ENCODE data around the gene TSPAN5.
"Not testable (repeated sequence)": the region's sequence is repeated elsewhere in the genome, so short reads cannot be mapped to it uniquely, and the experiment has no call there.

The TSPAN5 gene
- total RNA-seq = 9.4 to 29.7 reads per million in 2 donors

DNA sequence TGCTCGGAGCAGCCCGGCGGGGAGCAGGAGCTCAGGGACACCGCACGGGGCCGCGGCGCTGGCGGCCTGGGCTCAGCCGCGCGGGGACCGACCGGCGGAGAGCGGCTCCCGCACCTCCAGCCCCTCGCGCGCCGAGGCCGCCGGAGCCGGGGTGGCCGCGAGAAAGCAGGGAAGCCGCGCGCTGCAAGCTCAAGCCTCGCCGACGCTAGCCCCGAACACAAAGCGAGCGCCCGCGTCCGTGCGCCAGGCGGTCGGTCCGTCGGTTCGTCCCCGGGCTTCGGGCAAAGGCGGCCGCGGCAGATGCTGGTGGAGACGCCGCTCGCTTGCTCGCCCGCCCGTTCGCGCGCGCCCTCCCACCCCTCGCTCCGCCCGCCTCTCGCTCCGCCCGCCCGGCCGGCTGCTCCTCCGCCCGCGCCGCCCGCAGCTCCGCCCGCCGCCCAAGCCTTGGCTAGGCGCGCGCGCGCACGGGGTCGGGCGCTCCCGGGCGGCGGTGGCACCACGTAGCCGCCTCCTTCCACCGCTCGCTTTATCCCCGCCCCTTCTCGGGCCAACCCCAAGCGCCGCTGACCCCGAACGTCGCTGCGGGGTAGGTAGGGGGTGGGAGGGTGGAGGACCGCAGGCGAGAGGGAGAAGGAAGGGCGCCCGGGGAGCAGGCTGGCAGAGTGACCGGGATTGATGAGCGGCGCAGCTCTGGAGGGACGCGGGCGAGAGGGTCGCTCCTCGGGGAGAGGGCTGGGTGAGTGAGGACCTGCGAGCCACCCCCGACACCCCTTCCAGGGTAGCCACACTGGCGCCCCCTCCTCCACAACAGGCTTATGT lies at the start of gene TSPAN5:
TSPAN5 (minus strand) TSS at position 325 of the 819 bp plus-strand sequence.
- DNase-seq = peak; percentile 76

DNA sequence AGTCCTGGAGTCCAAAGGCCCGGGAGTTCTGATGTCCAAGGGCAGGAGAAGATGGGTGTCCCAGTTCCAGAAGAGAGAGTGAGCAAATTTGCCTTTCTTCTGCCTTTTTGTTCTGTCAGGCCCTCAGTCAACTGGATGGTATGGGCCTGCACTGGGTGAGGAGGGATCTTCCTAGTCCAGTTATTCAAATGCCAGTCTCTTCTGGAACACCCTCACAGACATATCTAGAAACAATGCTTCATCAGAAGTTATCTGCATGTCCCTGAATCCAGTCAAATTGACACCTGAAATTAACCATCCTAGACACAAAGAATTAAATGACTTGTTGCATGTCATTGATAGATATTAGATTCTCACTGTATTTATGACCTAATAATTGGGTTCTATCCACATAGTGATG lies 48.5 kb upstream of the TSPAN5 start:
- DNase-seq = no peak

DNA sequence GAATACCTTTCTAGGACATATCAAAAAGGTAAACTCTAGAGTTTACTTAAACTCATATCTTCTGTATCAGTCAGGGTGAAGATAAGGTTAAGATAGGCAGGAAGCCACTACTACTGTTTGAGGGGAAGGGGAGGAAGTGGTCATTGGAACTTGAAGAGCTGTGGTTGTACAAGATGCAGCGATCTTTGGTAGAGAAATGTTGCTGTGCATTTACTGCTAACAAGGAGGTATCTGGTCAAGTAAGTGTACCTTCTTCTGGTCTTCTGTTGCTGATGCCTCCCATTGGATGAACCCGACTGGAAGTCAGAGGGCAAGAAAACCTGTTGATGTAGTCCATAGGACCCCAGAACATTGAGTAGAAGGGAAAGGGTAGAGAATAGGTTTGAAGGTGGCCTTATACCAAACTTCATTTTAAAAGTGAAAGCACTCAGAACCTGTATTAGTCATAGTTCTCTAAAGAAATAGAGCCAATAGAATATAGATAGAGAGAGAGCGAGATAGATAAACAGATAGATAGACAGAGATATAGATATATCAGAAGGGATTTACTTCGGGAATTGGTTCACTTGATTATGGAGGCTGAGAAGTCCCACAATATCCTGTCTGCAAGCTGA lies 47.9 kb upstream of the TSPAN5 start:
- DNase-seq = peak; percentile 4

DNA sequence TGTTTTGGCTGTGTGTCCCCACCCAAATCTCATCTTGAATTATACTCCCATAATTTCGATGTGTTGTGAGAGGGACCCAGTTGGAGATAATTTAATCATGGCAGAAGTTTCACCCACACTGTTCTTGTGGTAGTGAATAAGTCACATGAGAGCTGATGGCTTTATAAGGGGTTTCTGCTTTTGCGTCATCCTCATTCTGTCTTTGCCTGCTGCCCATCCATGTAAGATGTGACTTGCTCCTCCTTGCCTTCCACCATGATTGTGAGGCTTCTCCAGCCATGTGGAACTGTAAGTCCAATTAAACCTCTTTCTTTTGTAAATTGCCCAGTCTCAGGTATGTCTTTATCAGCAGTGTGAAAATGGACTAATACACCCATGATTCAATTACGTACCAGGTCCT lies 47.2 kb upstream of the TSPAN5 start:
- DNase-seq = not testable (repeated sequence)

DNA sequence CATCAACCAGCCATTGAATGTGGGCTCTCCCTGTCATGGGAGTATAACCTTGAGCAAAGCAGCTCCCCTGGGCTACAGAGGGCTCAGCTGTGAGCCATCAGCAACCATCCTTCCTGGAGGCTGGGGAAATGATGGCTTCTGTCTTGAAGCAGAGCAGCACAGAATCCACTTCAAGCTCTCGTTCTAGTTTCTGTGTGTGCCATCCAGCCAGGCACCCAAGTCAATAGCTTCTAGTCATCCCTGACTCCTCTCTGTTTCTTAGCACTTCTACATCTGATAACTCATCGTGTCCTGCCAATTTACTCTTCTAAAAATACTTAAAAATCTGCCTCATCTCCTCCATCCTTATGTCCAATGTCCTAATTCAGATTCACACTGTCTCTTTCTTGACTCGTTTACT lies 42.2 kb upstream of the TSPAN5 start:
- no peak for DNase-seq

DNA sequence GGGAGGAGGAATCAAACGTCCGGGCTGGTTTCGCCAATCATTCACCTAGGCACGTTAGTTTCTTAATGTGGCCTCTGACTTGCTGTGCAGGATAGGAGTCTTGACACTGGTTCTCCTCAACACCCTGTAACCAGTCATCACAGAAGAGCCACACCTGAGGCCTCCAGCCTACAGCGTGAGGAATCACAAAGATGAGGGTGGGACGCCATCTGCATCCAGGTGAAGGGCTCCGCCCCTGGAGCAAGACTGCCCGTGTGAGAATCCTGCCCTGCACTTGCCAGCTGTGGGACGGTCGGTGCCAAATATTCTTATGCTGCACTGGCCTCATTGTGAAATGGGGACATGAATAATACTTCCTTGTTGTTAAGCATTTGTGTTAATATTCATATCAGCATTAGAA lies 35.7 kb upstream of the TSPAN5 start:
- DNase-seq = no peak

DNA sequence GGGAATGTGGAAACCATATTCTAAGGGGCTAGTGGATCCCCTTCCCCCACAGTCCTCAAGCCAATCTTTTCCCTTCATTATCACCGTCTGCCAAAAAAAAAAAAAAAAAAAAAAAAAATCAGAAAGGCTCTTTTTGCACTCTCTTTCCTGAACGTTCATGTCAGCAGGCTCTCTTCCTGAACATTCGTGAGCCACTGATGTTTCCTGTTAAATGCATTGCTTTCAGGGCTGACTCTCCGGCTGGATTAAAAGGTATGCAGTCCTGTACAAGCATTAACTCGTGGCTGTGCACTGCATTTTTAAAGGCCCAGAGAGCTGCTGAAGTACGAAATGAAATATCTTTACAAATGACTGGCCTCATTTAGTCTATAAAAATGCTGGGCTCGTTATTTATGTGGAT lies 34.0 kb upstream of the TSPAN5 start:
- no peak for DNase-seq

DNA sequence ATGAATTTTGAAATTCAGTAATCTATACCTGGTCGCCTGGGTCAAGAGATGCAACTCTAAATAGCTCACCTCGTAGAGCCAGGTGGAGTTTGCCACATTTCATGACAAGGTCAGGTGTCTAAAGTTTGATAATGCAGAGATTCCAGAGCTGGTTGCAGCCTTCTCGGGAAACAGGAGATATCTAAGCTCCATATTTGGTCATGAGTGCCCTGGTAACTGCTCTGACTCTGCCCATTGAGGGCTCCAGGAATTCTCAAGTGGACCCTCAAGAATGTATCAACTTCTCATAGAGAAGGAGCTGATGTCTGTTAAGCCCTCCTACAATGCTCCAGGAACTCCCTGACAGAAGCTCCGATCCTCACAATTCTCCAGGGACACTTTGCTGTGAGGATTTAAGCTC lies 33.2 kb upstream of the TSPAN5 start:
- DNase-seq = no peak

DNA sequence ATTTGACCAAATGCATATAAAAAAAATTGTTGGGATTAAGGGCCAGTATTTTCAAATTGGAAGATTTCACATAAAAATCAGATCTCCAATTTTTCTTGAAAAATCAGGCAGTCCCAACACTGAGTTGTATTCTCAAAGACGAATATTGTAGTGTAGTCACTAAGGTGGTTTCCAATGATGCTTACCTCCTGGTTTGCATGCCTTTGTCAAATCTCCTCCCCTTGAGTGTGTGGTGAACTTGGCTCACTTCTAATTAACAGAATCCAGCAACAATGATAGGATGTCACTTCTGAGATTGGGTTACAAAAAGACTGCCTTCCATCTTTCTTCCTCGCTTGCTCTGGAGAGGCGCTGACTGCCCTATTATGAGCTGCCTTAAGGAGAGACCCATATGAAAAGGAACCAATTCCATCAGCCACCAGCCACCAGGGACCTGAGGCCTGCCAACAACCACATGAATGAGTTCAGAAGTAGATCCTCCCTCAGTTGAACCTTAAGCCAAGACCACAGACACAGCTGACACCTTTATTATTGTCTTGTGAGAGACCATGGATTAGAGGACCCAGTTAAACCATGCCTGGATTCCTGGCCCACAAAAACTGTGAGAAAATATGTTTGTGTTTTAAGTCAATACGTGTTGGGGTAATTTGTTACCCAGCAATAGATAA lies 31.2 kb upstream of the TSPAN5 start:
- DNase-seq = no peak

DNA sequence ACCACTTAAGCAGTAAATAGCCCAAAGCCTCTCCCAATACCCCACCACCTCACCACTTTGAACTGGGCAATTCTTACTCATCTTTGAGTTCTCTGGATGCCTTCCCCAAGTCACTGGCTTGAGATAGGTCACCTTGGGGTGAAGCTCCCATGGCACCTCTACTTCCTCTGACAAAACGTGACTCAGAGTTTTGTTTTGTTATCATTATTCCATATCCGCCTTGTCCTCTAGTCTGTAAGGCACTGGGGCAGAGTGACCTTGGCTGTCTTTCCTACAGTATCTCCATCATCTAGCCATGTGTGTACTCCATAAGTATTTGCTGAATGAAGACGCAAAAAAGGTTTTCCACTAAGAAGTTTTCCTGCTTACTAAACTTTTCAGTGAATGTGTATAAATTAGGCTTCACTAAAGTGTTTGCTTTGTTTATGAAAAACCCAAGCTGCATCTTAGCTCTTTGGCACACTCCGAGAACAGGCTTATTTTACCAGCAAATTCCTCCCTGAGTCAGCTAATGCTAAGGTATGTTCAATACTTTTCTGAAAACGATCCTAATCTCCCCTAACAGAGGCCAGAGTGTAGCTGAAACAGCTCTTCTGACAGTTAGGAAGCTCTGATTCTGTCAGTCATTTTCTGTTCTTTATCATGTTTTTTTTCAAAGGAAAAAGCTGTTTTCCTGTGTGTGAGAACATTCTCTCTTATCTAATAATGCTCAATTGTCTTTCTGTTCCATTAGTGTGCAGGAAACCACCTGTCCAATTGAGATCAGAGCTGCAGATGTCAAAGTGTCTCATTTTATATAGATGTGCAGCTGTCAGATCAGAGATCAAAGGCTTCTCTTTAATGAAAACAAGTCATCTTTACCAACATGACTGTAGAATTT lies 30.2 kb upstream of the TSPAN5 start:
- no peak for DNase-seq

DNA sequence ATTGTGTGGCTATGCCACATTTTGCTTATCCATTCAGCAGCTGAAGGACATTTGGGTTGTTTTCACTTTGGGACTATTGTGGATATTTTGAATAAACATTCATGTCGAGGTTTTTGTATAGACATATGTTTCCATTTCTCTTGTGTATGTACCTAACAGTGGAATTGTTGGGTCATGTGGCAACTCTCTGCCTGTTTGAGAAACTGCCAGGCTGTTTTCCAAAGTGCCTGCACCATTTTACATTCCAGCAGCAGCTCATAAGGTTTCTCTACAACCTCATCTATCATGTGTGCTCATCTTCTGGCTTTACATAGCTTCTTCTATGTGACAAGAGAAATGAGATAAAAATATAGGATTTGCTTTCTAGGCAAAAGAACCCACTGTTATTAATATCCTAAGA lies 29.5 kb upstream of the TSPAN5 start:
- no peak for DNase-seq

DNA sequence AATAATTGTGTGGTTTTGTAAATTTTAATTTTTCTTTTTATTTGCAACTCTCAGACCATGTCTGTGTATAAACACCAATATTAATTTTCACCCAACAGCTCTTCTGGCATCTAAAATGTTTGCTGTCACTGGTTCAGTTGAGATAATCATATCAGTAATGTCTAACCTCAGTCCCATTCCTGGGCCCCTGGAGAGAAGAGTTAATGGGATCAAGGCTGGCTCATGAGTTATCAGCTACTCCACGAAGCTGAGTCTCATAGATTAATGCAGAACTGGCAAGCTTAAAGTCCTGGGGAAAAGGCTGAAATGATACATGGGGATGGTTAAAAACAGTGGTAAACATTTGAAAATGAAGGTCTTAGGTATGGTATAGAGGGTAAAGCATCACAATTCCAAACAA lies 28.4 kb upstream of the TSPAN5 start:
- DNase-seq = no peak

DNA sequence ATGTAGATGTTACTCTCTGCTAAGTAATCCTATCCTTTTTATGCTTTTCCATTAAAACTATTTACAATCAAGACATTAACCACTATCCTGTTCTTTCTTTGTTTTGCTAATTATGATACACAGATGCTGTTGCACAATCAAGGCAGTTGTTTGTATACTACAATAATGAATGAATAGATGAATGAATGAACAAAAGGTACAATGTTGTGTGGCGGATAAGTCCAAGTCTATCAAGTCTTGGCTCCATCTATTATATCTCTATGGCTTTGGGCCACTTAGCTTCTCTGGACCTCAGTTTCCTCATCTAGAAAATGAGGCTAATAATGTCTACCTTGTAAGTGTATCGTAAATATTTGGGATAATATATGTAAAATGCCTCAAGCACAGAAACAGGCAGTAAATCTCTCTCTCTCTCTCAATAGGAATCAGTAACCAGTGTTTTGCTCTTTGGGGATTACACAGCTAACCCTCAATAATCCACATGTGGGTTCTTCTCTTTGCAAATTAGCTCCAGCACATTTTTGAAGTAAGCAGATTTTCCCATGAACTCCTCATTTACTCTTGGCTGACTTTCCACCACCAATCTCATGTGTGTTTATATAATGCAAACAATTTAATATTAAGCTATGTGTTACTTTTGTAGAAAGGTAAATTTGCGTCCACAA lies 27.8 kb upstream of the TSPAN5 start:
- DNase-seq = no peak

DNA sequence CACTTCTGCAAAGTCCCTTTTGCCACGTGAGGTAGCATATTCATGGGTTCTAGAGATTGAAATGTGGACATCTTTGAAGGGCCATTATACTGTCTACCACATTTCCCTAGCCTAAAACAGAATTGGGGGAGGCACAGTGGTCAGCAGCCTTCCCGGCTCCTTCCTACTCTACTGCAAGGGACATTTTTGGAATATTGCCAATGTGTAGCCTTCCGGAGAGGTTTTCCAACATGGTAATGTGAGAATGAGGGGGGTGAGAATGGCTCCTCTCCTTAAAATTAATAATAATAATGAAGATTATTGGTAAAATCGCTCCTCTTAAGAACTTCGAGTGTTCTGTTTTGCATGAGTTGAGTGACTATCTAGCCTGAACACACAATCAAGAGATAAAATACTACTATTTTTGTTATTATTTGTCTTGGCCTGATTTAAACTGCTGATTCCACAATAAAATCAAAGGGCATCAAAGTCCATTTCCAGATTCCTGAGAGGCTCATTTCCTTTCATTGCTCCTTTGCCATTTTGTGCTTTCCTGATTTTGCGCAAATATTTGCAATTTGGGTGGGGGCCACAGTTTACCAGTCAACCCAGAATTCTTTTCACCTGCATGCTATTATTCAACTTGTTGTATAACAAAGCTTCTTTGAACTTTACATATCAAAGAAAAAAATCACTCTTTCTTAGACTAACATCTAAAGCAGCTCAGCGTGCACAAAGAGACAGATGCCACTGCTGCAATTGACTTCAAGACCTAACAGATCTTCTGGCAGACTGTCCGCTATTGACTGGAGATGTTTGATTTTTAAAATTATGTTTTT lies 27.0 kb upstream of the TSPAN5 start:
- DNase-seq = no peak

DNA sequence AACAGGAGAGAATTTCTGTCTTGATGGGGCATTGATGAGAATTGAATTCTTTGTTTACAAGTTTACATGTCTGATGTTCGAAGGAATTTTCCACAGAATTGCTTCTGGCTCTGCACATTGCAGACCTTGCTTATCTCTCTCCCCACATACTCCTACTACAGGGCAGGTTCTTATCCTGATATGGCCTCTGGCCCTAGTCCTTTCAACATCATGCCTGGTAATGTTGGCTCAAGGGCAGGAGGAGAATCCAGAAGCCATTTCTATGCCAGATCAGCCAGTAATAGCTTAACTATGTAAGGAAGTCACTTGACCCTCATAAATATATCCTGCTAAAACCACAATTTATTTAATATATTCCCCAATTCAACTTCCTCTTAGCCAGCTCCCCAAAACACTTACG lies 24.3 kb upstream of the TSPAN5 start:
- DNase-seq = no peak

DNA sequence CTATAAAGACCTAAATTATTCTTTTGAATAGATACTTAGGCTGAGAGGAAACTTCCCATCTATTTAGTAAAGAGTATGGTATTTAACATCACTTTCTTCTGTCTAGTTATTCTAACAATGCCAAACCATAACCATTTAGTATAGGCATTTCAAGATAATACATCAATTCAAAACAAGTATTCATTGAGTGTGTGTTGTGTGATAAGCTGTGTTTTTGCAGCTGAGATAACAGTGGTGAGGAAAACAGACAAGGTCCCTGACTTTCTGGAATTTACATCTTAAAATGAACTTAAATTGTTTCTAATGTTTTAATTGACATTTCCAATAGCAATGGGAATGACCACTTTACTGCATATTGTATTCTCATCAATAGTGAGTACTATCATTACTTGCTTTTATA lies 22.4 kb upstream of the TSPAN5 start:
- no peak for DNase-seq

DNA sequence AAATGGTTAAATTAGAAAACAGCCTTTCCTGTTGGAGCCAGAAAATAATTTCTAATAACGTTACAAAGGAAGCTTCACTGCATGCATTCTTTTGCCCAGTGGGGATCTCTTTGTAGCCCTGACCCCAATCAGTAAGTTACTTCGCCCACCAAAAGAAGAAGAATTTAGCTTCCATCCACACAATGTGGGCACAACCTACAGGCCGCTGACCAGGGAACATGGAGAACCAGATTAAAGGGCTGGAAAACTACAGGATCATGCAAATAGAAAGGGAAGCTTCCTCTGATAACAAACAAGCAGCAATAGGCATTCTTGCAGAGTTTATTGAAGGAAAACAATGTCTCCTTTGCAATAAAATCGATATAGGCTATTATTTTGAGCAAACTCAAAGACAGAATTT lies 21.3 kb upstream of the TSPAN5 start:
- no peak for DNase-seq

DNA sequence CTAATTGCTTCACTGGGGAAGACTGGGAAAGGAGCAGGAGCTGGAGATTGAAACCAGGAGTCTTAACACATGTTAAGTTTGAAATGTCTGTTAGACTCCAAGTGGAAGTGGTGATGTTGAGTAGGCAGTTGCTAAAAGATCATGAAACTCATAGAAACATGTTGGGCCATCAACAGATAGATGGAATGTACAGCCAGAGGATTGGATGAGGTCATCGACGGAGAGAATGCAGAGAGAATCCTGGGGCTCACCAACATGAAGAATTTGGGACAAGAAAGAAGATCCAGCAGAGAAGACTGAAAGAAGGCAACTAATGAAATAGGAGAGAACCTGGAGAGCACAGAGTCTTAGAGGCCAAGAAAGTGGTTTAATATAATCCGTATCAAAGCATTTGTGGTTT lies 19.4 kb upstream of the TSPAN5 start:
- DNase-seq = no peak

DNA sequence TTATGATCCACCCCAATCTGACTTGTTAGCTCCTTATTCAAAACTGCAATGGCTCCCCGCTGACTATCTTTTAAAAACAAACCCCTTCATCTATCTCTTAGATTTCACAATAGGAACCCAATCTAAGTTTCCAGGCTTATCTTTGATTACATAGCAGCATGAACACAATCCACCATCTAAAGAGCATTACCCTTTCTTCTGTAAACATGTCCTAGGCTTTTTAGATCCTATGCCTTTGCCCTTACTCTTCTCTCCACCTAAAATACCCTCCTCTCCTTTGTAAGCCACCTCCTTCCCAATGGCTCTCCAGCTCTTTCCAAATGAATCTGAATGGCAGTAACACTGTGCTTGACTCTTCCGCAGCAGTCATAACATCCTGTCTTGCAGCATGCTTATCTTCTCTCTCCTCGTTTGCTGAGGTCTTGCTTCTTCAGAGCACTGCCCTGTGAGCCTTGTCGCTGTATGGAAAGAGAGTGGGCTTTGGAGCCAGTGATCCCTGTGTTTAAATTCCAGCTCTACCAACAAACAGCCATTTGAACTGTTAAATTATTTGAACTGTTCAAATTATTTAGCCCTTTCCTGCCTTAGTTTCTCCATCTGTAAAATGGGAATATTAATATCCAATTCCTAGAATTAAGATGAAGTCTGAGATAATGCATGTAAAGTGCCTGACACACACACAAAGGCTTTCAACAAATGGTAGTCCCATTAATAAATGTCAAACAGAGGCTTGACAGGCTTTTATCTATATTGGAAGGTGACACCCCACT lies 16.2 kb upstream of the TSPAN5 start:
- no peak for DNase-seq

DNA sequence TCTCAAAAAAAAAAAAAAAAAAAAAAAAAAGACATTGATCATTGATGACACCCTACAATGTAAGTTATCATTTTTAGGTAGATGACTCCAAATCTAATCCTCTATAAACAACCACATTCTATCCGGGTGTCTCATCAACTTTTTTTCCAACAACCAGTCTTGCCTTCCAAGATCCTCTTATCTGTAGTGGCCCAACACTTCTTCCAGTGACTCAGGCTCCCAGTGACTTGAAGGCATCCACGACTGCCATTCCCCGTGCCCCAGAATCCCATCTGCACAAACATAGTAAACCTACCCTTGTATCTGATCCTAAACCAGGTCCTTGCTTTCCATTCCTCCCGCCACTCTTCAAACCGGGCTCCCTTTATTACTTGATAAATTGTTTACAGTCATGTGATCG lies 15.6 kb upstream of the TSPAN5 start:
- no peak for DNase-seq

DNA sequence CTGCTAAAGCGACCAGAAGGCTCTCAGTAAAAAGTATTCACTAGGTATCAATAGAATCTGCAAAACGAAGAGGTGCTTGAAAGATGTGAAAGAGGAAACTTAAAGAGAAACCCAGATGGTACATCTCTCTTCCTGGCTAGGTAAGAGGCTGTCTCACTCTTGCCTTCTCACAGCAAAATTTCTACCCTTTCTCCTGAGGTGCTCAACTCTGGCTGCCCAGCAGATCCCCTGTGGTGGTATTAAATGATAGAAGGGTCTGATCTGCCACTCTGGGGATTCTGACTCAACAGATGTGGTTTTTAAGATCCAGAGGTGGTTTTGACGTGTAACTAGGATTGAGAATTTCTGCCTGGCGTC lies 14.9 kb upstream of the TSPAN5 start:
- DNase-seq = no peak

All from T-helper 9 cell (primary cell).